Activated CD8-positive, alpha-beta T cell treated with anti-CD3 and anti-CD28 coated beads, Interleukin-2, amount 10 ng/mL, durations not matched to agents 7 days and 5 days (primary cell): ENCODE measurements around the gene AURKA. TPM values are rescaled to one million over a fixed set of nuclear protein-coding genes. Genes with fewer than 3 reads are reported as not detected.
"Not testable (repeated sequence)": the region's sequence is repeated elsewhere in the genome, so short reads cannot be mapped to it uniquely, and the experiment has no call there.

Source experiments
- ATAC-seq: fragments of 150-1000 bp; cut with Tn5 transposase; one replicate; pipeline ENCODE4 v1.10.0; 2021; ENCODE audit warnings: moderate library complexity
- CTCF ChIA-PET: fragments of 350-600 bp; sonication (Branson Sonifier 250); formaldehyde crosslinking; loops from one replicate; lab custom pipeline; 2021; ENCODE audit warnings: antibody characterized with exemption; lab: Charles Lee
- POLR2A ChIA-PET: fragments of 350-600 bp; sonication (Branson Sonifier 250); formaldehyde crosslinking; loops from one replicate; lab custom pipeline; 2021; ENCODE audit warnings: antibody characterized with exemption; lab: Charles Lee
- DNase-seq: peaks from one replicate; pipeline ENCODE4 v3.0.0-alpha.2; 2020
- H3K27ac Mint-ChIP-seq: one replicate; pipeline ENCODE4 v1.8.0; 2021; ENCODE audit warnings: mild to moderate bottlenecking, mixed read lengths
- H3K27me3 Mint-ChIP-seq: one replicate; pipeline ENCODE4 v1.8.0; 2021; ENCODE audit warnings: low read depth, mixed read lengths
- H3K36me3 Mint-ChIP-seq: one replicate; pipeline ENCODE4 v1.8.0; 2021; ENCODE audit warnings: low read depth, mixed read lengths
- H3K4me1 Mint-ChIP-seq: one replicate; pipeline ENCODE4 v1.8.0; 2021; ENCODE audit warnings: low read depth, mixed read lengths
- H3K4me3 Mint-ChIP-seq: one replicate; pipeline ENCODE4 v1.8.0; 2021; ENCODE audit warnings: mild to moderate bottlenecking, mixed read lengths
- H3K9me3 Mint-ChIP-seq: one replicate; pipeline ENCODE4 v1.8.0; 2022; ENCODE audit warnings: mixed read lengths; ENCODE audit not compliant: insufficient read depth
- total RNA-seq, 2 experiments: library from RNA; stranded (reverse); gene quantifications; one replicate each; pipeline ENCODE4 v1.2.3, GENCODE V29; 2021

Gene AURKA
- total RNA-seq, 2 experiments from 2014 or later, result 92.7 to 94.2 TPM

GRCh38 chr20:56392881-56393482, 967 bp upstream of the AURKA start:
- Mint-ChIP-seq H3K4me3 (no peak overlapping the region), H3K4me1 (peaks cover 55% of the 10 kb centered on the region), H3K36me3 (peaks cover 74% of the 10 kb centered on the region), H3K9me3 (no peaks in the 10 kb centered on the region), H3K27me3 (no peaks in the 10 kb centered on the region), H3K27ac (no peak overlapping the region)
- DNase-seq, result no peak
- POLR2A ChIA-PET, result interaction anchor here (0.8 to 3.2 kb wide), 11 partner anchors 14 to 91 kb away, joined by 3 to 36 read pairs (median 6); partner anchors contain the start of genes CASS4 and RTF2
- no peak for ATAC-seq
- CTCF ChIA-PET, result interaction anchor here (1.0 to 2.4 kb wide), 7 partner anchors 19 to 145 kb away, joined by 3 to 12 read pairs (median 3); partner anchors contain the start of genes CASS4, MC3R and RTF2

- H3K4me3 Mint-ChIP-seq, result no peak overlapping the region
- POLR2A ChIA-PET, result interaction anchor here (0.6 to 3.2 kb wide), 24 partner anchors 9 to 1014 kb away, joined by 3 to 36 read pairs (median 4); partner anchors contain the start of genes CASS4 and RTF2
- peaks cover 69% of the 10 kb centered on the region for H3K36me3 Mint-ChIP-seq
- H3K4me1 Mint-ChIP-seq, result peaks cover 55% of the 10 kb centered on the region
- CTCF ChIA-PET, result interaction anchor here (1.0 to 2.4 kb wide), 7 partner anchors 10 to 143 kb away, joined by 3 to 12 read pairs (median 3); partner anchors contain the start of genes CASS4, MC3R and RTF2
- DNase-seq, result peak; percentile 28
- ATAC-seq, result peak; percentile 67
- H3K27ac Mint-ChIP-seq, result no peak overlapping the region
- no peaks in the 10 kb centered on the region for H3K27me3 Mint-ChIP-seq
- H3K9me3 Mint-ChIP-seq, result no peaks in the 10 kb centered on the region
These were observed 351 bp downstream of the AURKA start for GRCh38 chr20:56391596-56392131.

- ATAC-seq (no peak), DNase-seq (no peak)
- ChIA-PET POLR2A (interaction anchor here (0.9 to 3.2 kb wide), 8 partner anchors 8 to 100 kb away, joined by 3 to 36 read pairs (median 12); partner anchors contain the start of genes CASS4 and RTF2), CTCF (interaction anchor here (2.3 to 2.4 kb wide), 2 partner anchors 9 to 21 kb away, joined by 9 to 12 read pairs; partner anchors contain the start of gene CASS4)
- H3K9me3 Mint-ChIP-seq, result no peaks in the 10 kb centered on the region
- peaks cover 71% of the 10 kb centered on the region for H3K36me3 Mint-ChIP-seq
- no peak overlapping the region for H3K4me3 Mint-ChIP-seq
- no peak overlapping the region for H3K27ac Mint-ChIP-seq
- H3K27me3 Mint-ChIP-seq, result no peaks in the 10 kb centered on the region
- H3K4me1 Mint-ChIP-seq, result peaks cover 61% of the 10 kb centered on the region
These were observed 978 bp downstream of the AURKA start for GRCh38 chr20:56391037-56391436.

- Mint-ChIP-seq H3K36me3 (peaks cover 70% of the 10 kb centered on the region), H3K4me1 (peaks cover 60% of the 10 kb centered on the region)
- H3K4me3 Mint-ChIP-seq, H3K27ac Mint-ChIP-seq, POLR2A ChIA-PET, DNase-seq, ATAC-seq, H3K9me3 Mint-ChIP-seq, H3K27me3 Mint-ChIP-seq: not testable (repeated sequence)
- CTCF ChIA-PET, result interaction anchor here (2.3 kb wide), 1 partner anchor 9 kb away, joined by 9 read pairs; no protein-coding TSS in a partner anchor
These were observed 1.6 kb downstream of the AURKA start for GRCh38 chr20:56390396-56390795.

- no peak for ATAC-seq
These were observed 2.2 kb downstream of the AURKA start for GRCh38 chr20:56389807-56390206.

GRCh38 chr20:56388882-56389281, 3.1 kb downstream of the AURKA start:
- Mint-ChIP-seq H3K9me3 (no peaks in the 10 kb centered on the region), H3K4me3 (no peak overlapping the region), H3K4me1 (peaks cover 56% of the 10 kb centered on the region), H3K27me3 (no peaks in the 10 kb centered on the region), H3K36me3 (peaks cover 70% of the 10 kb centered on the region), H3K27ac (peak overlapping the region; percentile 57)
- ChIA-PET POLR2A (no interaction called here), CTCF (no interaction called here)
- DNase-seq (no peak), ATAC-seq (no peak)

More at GRCh38 chr20:56389807-56390206, 2.2 kb downstream of the AURKA start:
- no peaks in the 10 kb centered on the region for H3K27me3 Mint-ChIP-seq
- POLR2A ChIA-PET, result no interaction called here
- CTCF ChIA-PET, result no interaction called here
- H3K36me3 Mint-ChIP-seq, result peaks cover 70% of the 10 kb centered on the region
- DNase-seq, result no peak
- peaks cover 59% of the 10 kb centered on the region for H3K4me1 Mint-ChIP-seq
- H3K4me3 Mint-ChIP-seq, result peak overlapping the region; percentile 28
- no peaks in the 10 kb centered on the region for H3K9me3 Mint-ChIP-seq
- peak overlapping the region; percentile 57 for H3K27ac Mint-ChIP-seq

GRCh38 chr20:56386219-56386618, 5.8 kb downstream of the AURKA start:
- H3K36me3 Mint-ChIP-seq, result peaks cover 78% of the 10 kb centered on the region
- no peak for ATAC-seq
- ChIA-PET CTCF (interaction anchor here (0.6 to 1.9 kb wide), 2 partner anchors 10 to 12 kb away, joined by 3 to 5 read pairs; no protein-coding TSS in a partner anchor), POLR2A (no interaction called here)
- no peaks in the 10 kb centered on the region for H3K9me3 Mint-ChIP-seq
- no peak for DNase-seq
- H3K27me3 Mint-ChIP-seq, result no peaks in the 10 kb centered on the region
- no peak overlapping the region for H3K4me3 Mint-ChIP-seq
- peaks cover 70% of the 10 kb centered on the region for H3K4me1 Mint-ChIP-seq
- no peak overlapping the region for H3K27ac Mint-ChIP-seq

- POLR2A ChIA-PET, result interaction anchor here (0.8 kb wide), 1 partner anchor 10 kb away, joined by 3 read pairs; no protein-coding TSS in a partner anchor
These were observed 6.9 kb downstream of the AURKA start for GRCh38 chr20:56385130-56385529.

GRCh38 chr20:56383334-56383733, 8.7 kb downstream of the AURKA start:
- DNase-seq (no peak), ATAC-seq (no peak)
- H3K9me3 Mint-ChIP-seq, result no peaks in the 10 kb centered on the region
- peaks cover 74% of the 10 kb centered on the region for H3K36me3 Mint-ChIP-seq
- H3K27me3 Mint-ChIP-seq, result no peaks in the 10 kb centered on the region
- CTCF ChIA-PET, result interaction anchor here (1.2 kb wide), 1 partner anchor 135 kb away, joined by 3 read pairs; the partner anchor contains the start of gene MC3R
- H3K4me1 Mint-ChIP-seq, result peaks cover 58% of the 10 kb centered on the region
- no peak overlapping the region for H3K4me3 Mint-ChIP-seq
- peak overlapping the region; percentile 28 for H3K27ac Mint-ChIP-seq
- POLR2A ChIA-PET, result no interaction called here

More at GRCh38 chr20:56385130-56385529, 6.9 kb downstream of the AURKA start:
- Mint-ChIP-seq H3K4me3 (no peak overlapping the region), H3K9me3 (no peaks in the 10 kb centered on the region), H3K27ac (no peak overlapping the region), H3K4me1 (peaks cover 67% of the 10 kb centered on the region), H3K27me3 (no peaks in the 10 kb centered on the region), H3K36me3 (peaks cover 78% of the 10 kb centered on the region)
- DNase-seq, result no peak
- no peak for ATAC-seq
- CTCF ChIA-PET, result no interaction called here

GRCh38 chr20:56382696-56383095, 9.3 kb downstream of the AURKA start:
- ATAC-seq (no peak), DNase-seq (no peak)
- Mint-ChIP-seq H3K27me3 (no peaks in the 10 kb centered on the region), H3K36me3 (peaks cover 74% of the 10 kb centered on the region), H3K4me3 (no peak overlapping the region), H3K27ac (no peak overlapping the region), H3K4me1 (peaks cover 55% of the 10 kb centered on the region), H3K9me3 (no peaks in the 10 kb centered on the region)
- POLR2A ChIA-PET, result interaction anchor here (1.0 kb wide), 1 partner anchor 9 kb away, joined by 3 read pairs; no protein-coding TSS in a partner anchor
- CTCF ChIA-PET, result interaction anchor here (2.3 kb wide), 1 partner anchor 9 kb away, joined by 9 read pairs; the partner anchor contains the start of genes AURKA and CSTF1

GRCh38 chr20:56381501-56381900, 10.5 kb downstream of the AURKA start:
- H3K27me3 Mint-ChIP-seq, result no peaks in the 10 kb centered on the region
- ATAC-seq, result no peak
- no peak for DNase-seq
- CTCF ChIA-PET, result interaction anchor here (2.3 kb wide), 1 partner anchor 10 kb away, joined by 9 read pairs; the partner anchor contains the start of genes AURKA and CSTF1
- H3K4me3 Mint-ChIP-seq, result no peak overlapping the region
- POLR2A ChIA-PET, result no interaction called here
- no peak overlapping the region for H3K27ac Mint-ChIP-seq
- no peaks in the 10 kb centered on the region for H3K9me3 Mint-ChIP-seq
- H3K4me1 Mint-ChIP-seq, result peaks cover 58% of the 10 kb centered on the region
- H3K36me3 Mint-ChIP-seq, result peaks cover 77% of the 10 kb centered on the region
